Glutamatergic neuron (in vitro differentiated cells): ENCODE measurements around the gene ZFYVE16. TPM values are rescaled to one million over a fixed set of nuclear protein-coding genes. Genes with fewer than 3 reads are reported as not detected.

ENCODE experiments used
- DNase-seq: peaks from one replicate; pipeline ENCODE4 v3.0.0; 2022
- H3K27ac Mint-ChIP-seq: one replicate; pipeline ENCODE4 v1.8.0; 2020; ENCODE audit warnings: mild to moderate bottlenecking, mixed read lengths, inconsistent platforms; ENCODE audit not compliant: unreplicated experiment
- H3K27me3 Mint-ChIP-seq: one replicate; pipeline ENCODE4 v1.8.0; 2020; ENCODE audit warnings: mild to moderate bottlenecking, moderate library complexity, mixed read lengths, inconsistent platforms; ENCODE audit not compliant: unreplicated experiment
- H3K36me3 Mint-ChIP-seq: one replicate; pipeline ENCODE4 v1.8.0; 2020; ENCODE audit warnings: mild to moderate bottlenecking, mixed read lengths, inconsistent platforms; ENCODE audit not compliant: unreplicated experiment
- H3K4me1 Mint-ChIP-seq: one replicate; pipeline ENCODE4 v1.8.0; 2020; ENCODE audit warnings: mild to moderate bottlenecking, low read depth, mixed read lengths, inconsistent platforms; ENCODE audit not compliant: unreplicated experiment
- H3K4me3 Mint-ChIP-seq: one replicate; pipeline ENCODE4 v1.8.0; 2020; ENCODE audit warnings: mild to moderate bottlenecking, mixed read lengths, inconsistent platforms; ENCODE audit not compliant: unreplicated experiment
- H3K9me3 Mint-ChIP-seq: one replicate; pipeline ENCODE4 v1.8.0; 2020; ENCODE audit warnings: mild to moderate bottlenecking, moderate library complexity, mixed read lengths, inconsistent platforms; ENCODE audit not compliant: unreplicated experiment
- total RNA-seq: library from RNA; stranded (reverse); fragmentation: NEBNext Ultra II Directional; extraction: Animal tissue kit (Norgen Biotek cat#: 25700); gene quantifications from one replicate; pipeline ENCODE4 v1.2.1, GENCODE V29; 2021; ENCODE audit not compliant: unreplicated experiment
- TF ChIP-seq, protein P1 (sequence below): fragments of 200-600 bp; sonication (generic); IDR thresholded peaks from one replicate; pipeline ENCODE4 v1.5.0; 2021; ENCODE audit not compliant: partially characterized antibody, unreplicated experiment

The ZFYVE16 gene
- total RNA-seq, 1 donor from 2014 or later, result 51.5 TPM

DNA sequence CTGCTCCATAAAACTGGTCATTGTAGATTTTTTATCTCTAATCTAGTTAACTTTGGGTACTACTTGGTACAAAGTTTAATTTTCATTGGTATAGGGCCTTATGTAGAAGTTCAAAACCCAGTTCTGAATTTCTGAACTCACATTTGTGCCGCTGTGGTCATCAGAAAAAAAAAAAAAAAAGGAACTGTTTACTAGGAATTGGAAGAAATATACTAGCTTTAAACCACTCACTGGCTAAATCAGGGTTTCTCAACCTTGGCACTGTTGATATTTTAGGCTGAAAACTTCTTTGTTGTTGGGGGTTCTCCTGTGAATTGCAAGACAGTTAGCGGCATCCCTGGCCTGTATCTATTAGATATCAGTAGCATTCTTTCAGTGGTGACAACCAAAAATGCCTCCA is 4.1 kb upstream of the ZFYVE16 start:
- Mint-ChIP-seq H3K36me3 (no peaks in the 10 kb centered on the region), H3K9me3 (peaks cover 5% of the 10 kb centered on the region), H3K27me3 (peaks cover 5% of the 10 kb centered on the region), H3K4me3 (no peak overlapping the region), H3K4me1 (peaks cover 5% of the 10 kb centered on the region), H3K27ac (no peak overlapping the region)
- TF ChIP-seq, protein P1, sequence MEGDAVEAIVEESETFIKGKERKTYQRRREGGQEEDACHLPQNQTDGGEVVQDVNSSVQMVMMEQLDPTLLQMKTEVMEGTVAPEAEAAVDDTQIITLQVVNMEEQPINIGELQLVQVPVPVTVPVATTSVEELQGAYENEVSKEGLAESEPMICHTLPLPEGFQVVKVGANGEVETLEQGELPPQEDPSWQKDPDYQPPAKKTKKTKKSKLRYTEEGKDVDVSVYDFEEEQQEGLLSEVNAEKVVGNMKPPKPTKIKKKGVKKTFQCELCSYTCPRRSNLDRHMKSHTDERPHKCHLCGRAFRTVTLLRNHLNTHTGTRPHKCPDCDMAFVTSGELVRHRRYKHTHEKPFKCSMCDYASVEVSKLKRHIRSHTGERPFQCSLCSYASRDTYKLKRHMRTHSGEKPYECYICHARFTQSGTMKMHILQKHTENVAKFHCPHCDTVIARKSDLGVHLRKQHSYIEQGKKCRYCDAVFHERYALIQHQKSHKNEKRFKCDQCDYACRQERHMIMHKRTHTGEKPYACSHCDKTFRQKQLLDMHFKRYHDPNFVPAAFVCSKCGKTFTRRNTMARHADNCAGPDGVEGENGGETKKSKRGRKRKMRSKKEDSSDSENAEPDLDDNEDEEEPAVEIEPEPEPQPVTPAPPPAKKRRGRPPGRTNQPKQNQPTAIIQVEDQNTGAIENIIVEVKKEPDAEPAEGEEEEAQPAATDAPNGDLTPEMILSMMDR, result no peak
- DNase-seq, result no peak

DNA sequence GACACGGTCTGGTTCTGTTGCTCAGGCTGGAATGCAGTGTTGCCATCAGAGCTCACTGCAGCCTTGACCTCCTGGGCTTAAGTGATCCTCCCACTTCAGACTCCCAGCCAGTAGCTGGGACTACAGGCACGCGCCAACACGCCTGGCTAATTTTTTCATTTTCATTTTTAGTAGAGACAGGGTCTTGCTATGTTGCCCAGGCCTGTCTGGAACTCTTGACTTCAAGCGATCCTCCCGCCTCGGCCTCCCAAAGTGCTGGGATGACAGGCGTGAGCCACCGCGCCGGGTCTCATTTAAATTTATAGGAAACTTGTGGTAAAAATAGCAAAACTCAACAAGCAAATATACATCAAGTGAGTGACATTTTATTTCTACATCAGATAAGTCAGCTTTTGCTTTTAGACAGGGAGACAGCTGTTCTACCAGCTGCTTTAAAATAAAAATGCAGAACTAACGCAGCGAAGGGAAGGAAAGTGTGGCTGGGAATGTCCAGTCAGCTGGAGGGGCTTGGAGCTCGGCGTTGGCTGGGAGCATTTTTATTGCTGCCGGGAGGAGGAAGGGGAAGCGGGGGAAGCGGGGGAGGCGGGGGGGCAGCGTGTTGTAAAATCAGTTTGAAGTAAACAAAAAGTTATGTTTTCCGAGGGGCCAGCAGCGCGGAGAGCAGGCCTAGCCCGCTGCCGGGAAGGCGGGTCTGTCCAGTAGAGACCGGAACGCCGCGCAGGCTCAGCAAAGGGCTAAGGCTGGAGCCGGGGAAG is 707 bp upstream of the ZFYVE16 start:
- H3K4me1 Mint-ChIP-seq, result peaks cover 6% of the 10 kb centered on the region
- no peaks in the 10 kb centered on the region for H3K36me3 Mint-ChIP-seq
- DNase-seq, result no peak
- peaks cover 5% of the 10 kb centered on the region for H3K27me3 Mint-ChIP-seq
- H3K27ac Mint-ChIP-seq, result peak overlapping the region; percentile 92
- H3K9me3 Mint-ChIP-seq, result peaks cover 5% of the 10 kb centered on the region
- TF ChIP-seq, protein P1, result no peak
- H3K4me3 Mint-ChIP-seq, result peak overlapping the region; percentile 88

DNA sequence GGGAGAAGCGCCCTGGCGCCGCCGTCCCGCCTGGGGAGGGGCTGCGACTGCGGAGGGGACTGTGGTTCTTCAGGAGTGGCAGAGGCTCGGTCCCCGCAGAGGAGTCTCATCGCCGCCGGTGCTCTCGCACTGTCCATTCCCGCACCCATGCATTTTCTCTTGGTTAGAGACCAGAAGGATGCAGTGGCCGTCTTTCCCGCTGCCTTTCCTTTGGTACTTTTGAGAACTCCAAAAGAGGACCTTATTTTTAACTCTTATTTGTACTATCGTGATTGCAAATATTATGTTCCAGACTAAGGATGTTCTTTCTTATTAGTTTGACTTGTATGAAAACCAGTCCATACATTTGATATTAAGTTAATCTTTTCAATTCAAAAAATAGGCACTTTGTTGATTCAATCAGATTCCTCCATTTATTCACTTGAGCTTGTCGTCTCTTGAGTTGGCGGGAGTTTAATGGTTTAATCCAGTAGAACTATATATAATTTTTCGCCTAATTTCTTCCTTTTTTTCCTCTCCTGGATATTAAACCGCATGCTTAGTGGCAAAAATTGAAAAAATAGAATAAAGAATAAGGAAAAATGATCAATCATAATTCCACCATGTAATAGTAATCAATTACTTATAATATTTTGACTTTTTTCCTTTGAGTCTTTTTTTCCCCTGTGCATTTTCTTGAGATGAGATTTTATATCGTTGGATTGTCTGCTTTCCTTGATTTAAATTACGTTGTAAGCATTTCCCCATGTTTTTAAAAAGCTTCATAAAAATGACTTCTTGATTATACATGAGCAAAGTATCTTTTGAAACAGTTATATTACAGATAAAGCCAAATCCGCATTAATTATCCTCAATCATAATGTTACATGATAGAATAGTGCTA is 861 bp downstream of the ZFYVE16 start:
- H3K27me3 Mint-ChIP-seq, result peaks cover 4% of the 10 kb centered on the region
- TF ChIP-seq, protein P1, result no peak
- H3K36me3 Mint-ChIP-seq, result no peaks in the 10 kb centered on the region
- H3K4me3 Mint-ChIP-seq, result peak overlapping the region; percentile 91
- peaks cover 5% of the 10 kb centered on the region for H3K9me3 Mint-ChIP-seq
- H3K27ac Mint-ChIP-seq, result peak overlapping the region; percentile 88
- DNase-seq, result peak; percentile 84
- peaks cover 6% of the 10 kb centered on the region for H3K4me1 Mint-ChIP-seq

DNA sequence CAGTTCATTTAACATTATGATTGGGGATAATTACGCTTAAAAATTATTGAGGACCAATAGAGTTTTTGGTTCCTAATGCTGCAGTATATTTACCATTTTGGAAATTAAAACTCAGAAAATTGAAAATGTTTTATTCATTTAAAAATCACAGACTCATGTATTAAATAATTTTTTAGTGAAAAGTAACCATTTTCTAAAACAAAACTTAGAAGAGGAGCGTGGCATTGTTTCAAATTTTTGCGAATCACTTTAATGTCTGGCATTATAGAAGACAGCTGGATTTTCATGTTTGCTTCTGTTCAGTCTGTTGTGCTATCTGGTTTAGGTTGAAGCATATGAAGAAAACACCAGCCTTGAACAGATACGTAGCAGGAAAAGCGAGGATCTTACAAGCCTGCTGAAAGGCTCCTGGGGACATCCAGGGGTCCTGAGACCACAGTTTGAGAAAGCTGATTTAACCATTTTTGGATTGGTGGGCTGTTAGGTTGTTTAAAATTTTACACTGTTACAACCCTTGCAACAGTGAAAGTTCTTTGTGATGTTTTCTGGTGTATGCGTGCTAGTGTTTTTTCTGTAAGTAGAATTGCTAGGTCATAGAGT is 1.6 kb downstream of the ZFYVE16 start:
- peaks cover 4% of the 10 kb centered on the region for H3K27me3 Mint-ChIP-seq
- DNase-seq, result no peak
- H3K4me3 Mint-ChIP-seq, result peak overlapping the region; percentile 91
- TF ChIP-seq, protein P1, result no peak
- peaks cover 5% of the 10 kb centered on the region for H3K9me3 Mint-ChIP-seq
- peaks cover 6% of the 10 kb centered on the region for H3K4me1 Mint-ChIP-seq
- peak overlapping the region; percentile 74 for H3K27ac Mint-ChIP-seq
- H3K36me3 Mint-ChIP-seq, result no peaks in the 10 kb centered on the region
